Measurements from ENCODE around the gene KIFBP. TPM values are rescaled to one million over a fixed set of nuclear protein-coding genes. Genes with fewer than 3 reads are reported as not detected.

Gene KIFBP
- total RNA-seq, 2 donors from 2014 or later = 19.2 to 21.2 TPM

DNA sequence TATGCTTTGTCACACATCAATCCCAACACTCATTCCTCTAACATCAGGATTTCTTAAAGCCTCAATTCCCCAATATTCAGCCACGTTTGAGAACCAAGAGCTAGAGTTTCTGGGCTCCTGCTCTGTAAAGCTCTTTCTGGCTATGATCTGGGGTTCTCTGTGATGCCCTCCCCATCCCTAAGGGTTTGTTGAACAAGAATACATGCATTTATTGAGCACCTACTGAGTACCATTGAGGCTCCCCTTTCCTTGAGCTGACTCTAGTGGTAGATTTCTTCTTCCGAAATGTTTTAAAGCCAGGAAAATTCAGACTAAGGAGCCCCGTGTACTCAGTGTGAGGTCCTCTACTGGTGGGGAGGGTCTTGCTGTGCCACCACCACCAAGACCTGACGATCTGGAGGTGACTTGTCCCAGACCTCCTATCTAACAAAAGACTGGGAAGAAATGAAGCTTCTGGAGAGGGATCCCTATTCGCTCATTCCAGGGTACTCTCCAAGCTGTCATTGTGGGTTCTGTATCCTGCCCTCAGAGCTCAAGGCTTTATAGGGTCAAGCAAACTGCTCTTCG is 76.2 kb downstream of the KIFBP start:
- ATAC-seq (no peak), DNase-seq (no peak)
- intact Hi-C loops (cut with DNase I, micrococcal nuclease) = no loop called here

- no peak for ATAC-seq
- no peak for DNase-seq
- intact Hi-C loops (cut with DNase I, micrococcal nuclease) = no loop called here
Observed at GRCh38 chr10:69065406-69066361, 77.1 kb downstream of the KIFBP start.

Other genes starting within 250 kb of the KIFBP start
- 1 to 10 TPM; 1.4 to 3.4 TPM for gene STOX1, start 161.3 kb upstream of the KIFBP start, total RNA-seq
- 10 to 100 TPM; 17.5 to 17.9 TPM for gene DDX50, start 87.5 kb upstream of the KIFBP start, total RNA-seq
- 10 to 100 TPM; 28.7 to 44.6 TPM for gene DDX21, start 32.6 kb upstream of the KIFBP start, total RNA-seq
- 10 to 100 TPM; 19.5 to 38.0 TPM for gene SRGN, start 99.3 kb downstream of the KIFBP start, total RNA-seq
- gene VPS26A, start 135.4 kb downstream of the KIFBP start, total RNA-seq = 10 to 100 TPM; 58.3 to 67.6 TPM
- gene SUPV3L1, start 191.4 kb downstream of the KIFBP start, total RNA-seq = 10 to 100 TPM; 24.3 to 30.1 TPM
- gene HKDC1, start 231.5 kb downstream of the KIFBP start, total RNA-seq = 10 to 100 TPM; 24.9 to 37.8 TPM